ENCODE measurements around the gene FRMD8.
"Not testable (repeated sequence)": the region's sequence is repeated elsewhere in the genome, so short reads cannot be mapped to it uniquely, and the experiment has no call there.

FRMD8 gene

GRCh38 chr11:65413077-65413664, 26.7 kb downstream of the FRMD8 start:
- not testable (repeated sequence) for DNase-seq (ENCODE audit: low read depth, low spot score)

GRCh38 chr11:65414776-65415498, 28.5 kb downstream of the FRMD8 start:
- no peak for DNase-seq (ENCODE audit: low read depth, low spot score)

GRCh38 chr11:65415499-65416340, 29.3 kb downstream of the FRMD8 start:
- no peak for DNase-seq (ENCODE audit: low read depth, low spot score)

- peak; percentile 94 for DNase-seq (ENCODE audit: low read depth, low spot score)
These were observed 29.9 kb downstream of the FRMD8 start for GRCh38 chr11:65416341-65416824.

- DNase-seq (ENCODE audit: low read depth, low spot score): no peak
These were observed 30.6 kb downstream of the FRMD8 start for GRCh38 chr11:65416841-65417701.

- peak; percentile 38 for DNase-seq (ENCODE audit: low read depth, low spot score)
These were observed 31.4 kb downstream of the FRMD8 start for GRCh38 chr11:65417702-65418430.

- no peak for DNase-seq (ENCODE audit: low read depth, low spot score)
These were observed 31.9 kb downstream of the FRMD8 start for GRCh38 chr11:65418431-65418680.

- peak; percentile 95 for DNase-seq (ENCODE audit: low read depth, low spot score)
These were observed 32.4 kb downstream of the FRMD8 start for GRCh38 chr11:65418681-65419459.

- no peak for DNase-seq (ENCODE audit: low read depth, low spot score)
These were observed 33.0 kb downstream of the FRMD8 start for GRCh38 chr11:65419460-65419771.

GRCh38 chr11:65419772-65420481, 33.5 kb downstream of the FRMD8 start:
- peak; percentile 91 for DNase-seq (ENCODE audit: low read depth, low spot score)

- DNase-seq (ENCODE audit: low read depth, low spot score): no peak
These were observed 34.1 kb downstream of the FRMD8 start for GRCh38 chr11:65420506-65420905.

- DNase-seq (ENCODE audit: low read depth, low spot score): peak; percentile 97
These were observed 34.7 kb downstream of the FRMD8 start for GRCh38 chr11:65420979-65421793.

- DNase-seq (ENCODE audit: low read depth, low spot score): peak; percentile 99
These were observed 35.6 kb downstream of the FRMD8 start for GRCh38 chr11:65421794-65422632.

GRCh38 chr11:65422633-65423515, 36.4 kb downstream of the FRMD8 start, which contains the start of gene NEAT1:
Gene NEAT1, plus strand, starts transcription at chr11:65422798.
- peak; percentile 94 for DNase-seq (ENCODE audit: low read depth, low spot score)

GRCh38 chr11:65423516-65424204, 37.2 kb downstream of the FRMD8 start:
- no peak for DNase-seq (ENCODE audit: low read depth, low spot score)
